Kidney tubule cell (primary cell): ENCODE measurements around the gene URGCP.

ENCODE experiments used
- DNase-seq: peaks from one replicate; pipeline ENCODE4 v3.0.0-alpha.2; 2018; ENCODE audit warnings: low spot score

URGCP gene

GRCh38 chr7:43906331-43907010, at the start of gene URGCP:
Gene URGCP, minus strand, starts transcription at chr7:43906596. Its CDS starts 21 bp downstream, at chr7:43906575.
- peak; percentile 57 for DNase-seq

GRCh38 chr7:43956027-43956426, 49.6 kb upstream of the URGCP start:
- no peak for DNase-seq

- DNase-seq, result peak; percentile 65
Observed at GRCh38 chr7:43954524-43955228, 48.3 kb upstream of the URGCP start.

- no peak for DNase-seq
Observed at GRCh38 chr7:43953071-43953470, 46.7 kb upstream of the URGCP start.

GRCh38 chr7:43952028-43952427, 45.6 kb upstream of the URGCP start:
- DNase-seq, result no peak

- DNase-seq, result no peak
Observed at GRCh38 chr7:43944286-43944685, 37.9 kb upstream of the URGCP start.

- no peak for DNase-seq
Observed at GRCh38 chr7:43943417-43944187, 37.2 kb upstream of the URGCP start.

GRCh38 chr7:43942997-43943396, 36.6 kb upstream of the URGCP start:
- DNase-seq, result no peak

- no peak for DNase-seq
Observed at GRCh38 chr7:43942250-43942649, 35.9 kb upstream of the URGCP start.

GRCh38 chr7:43938892-43939482, 32.6 kb upstream of the URGCP start:
- no peak for DNase-seq

GRCh38 chr7:43937444-43937843, 31.0 kb upstream of the URGCP start:
- no peak for DNase-seq

- DNase-seq, result no peak
Observed at GRCh38 chr7:43933902-43934560, 27.6 kb upstream of the URGCP start.

GRCh38 chr7:43931346-43931745, 24.9 kb upstream of the URGCP start:
- DNase-seq, result no peak

- no peak for DNase-seq
Observed at GRCh38 chr7:43929529-43930457, 23.4 kb upstream of the URGCP start.

- DNase-seq, result no peak
Observed at GRCh38 chr7:43927810-43928209, 21.4 kb upstream of the URGCP start.

- DNase-seq, result no peak
Observed at GRCh38 chr7:43926798-43927123, 20.4 kb upstream of the URGCP start.

- peak; percentile 87 for DNase-seq
Observed at GRCh38 chr7:43925984-43926797, 19.8 kb upstream of the URGCP start, which contains the start of gene UBE2D4. Gene UBE2D4, plus strand, starts transcription at chr7:43926436. Its CDS starts 97 bp downstream, at chr7:43926533.

GRCh38 chr7:43922726-43923125, 16.3 kb upstream of the URGCP start:
- no peak for DNase-seq

GRCh38 chr7:43921423-43921822, 15.0 kb upstream of the URGCP start:
- DNase-seq, result no peak

- DNase-seq, result no peak
Observed at GRCh38 chr7:43915907-43916306, 9.5 kb upstream of the URGCP start.
